ENCODE results near the gene PWP1.
A peak's percentile ranks its signal among the peaks of the same experiment; 100 is the strongest.

PWP1 gene

DNA sequence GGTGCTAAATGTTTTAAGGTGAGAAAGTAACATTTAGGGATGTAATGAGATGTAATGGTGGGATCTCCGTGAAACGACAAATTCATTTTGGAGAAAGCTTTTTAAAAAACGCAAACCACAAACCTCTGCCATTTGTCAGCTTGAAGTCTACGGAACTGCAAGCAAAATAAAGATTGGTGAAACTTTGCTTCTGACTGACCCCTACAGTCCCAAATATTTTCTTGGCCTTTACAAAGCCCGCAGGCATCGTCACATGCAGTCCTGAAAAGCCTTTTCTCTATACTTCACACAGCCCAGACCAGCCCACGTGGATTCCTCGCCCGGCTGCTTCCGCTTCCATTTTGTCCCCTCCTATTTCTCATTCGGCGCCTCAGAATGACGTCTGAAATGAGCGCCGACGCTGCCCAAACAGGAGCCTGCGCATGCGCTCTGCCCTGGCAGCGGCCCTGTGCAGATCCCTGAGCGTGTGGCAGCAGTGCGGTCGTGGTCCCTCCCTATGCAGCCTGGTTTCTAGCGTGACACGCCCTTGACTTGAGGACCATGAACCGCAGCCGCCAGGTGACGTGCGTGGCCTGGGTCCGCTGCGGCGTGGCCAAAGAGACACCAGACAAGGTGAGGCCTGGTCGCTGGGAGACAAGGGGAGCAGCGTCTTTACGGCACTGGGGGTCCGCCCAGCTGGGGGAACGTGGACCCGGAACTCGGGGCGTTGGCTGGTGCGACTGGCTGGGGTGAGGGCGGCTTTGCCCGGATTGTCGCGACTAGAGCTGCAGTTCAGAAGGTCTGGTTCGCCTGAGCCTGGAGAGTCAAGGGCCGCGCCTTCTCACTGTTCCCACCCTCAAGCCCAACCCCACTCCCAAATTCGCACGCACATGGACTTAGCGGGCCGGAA is at the start of gene PWP1:
Gene PWP1, plus strand, starts transcription at position 440 of the 889 bp plus-strand sequence. Its CDS starts 101 bp downstream, at position 541.
- DNase-seq: peak; percentile 91

DNA sequence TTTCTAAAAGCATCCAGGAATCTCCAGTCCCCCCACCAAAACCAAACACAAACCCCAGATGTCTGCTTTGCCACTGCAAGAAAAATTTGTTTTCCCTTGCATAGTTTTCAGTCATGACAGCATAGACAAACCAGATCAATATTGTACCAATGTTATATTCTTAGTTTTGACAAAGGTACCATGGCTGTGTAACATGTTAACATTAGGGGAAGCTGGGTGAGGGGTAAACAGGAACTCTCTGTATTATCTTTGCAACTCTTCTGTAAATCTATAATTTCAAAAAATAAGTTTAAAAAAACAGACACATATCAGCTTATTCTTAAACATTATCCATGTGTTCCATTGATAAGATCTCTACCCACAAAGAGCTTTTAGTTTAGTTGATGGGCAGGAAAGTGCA is 44.4 kb upstream of the PWP1 start:
- no peak for DNase-seq

DNA sequence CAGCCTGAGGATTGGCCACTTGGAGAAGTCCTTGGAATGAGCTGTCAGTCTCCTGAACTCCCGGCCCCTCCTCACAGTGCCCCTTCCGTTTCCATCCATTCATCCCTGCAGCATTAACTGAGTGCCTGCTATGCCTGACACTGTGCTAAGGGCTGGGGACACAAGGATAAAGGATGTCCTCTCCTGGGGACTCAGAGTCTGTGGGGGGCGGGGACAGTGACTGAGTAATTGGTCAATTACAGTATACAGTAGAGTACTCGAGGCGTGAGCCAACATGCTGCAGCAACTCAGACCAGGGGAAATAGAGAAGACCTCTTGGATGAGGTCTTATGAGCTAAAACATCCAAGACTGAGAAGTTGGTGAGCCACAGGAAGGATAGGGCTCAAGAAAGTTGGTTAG is 43.4 kb upstream of the PWP1 start:
- DNase-seq: no peak

DNA sequence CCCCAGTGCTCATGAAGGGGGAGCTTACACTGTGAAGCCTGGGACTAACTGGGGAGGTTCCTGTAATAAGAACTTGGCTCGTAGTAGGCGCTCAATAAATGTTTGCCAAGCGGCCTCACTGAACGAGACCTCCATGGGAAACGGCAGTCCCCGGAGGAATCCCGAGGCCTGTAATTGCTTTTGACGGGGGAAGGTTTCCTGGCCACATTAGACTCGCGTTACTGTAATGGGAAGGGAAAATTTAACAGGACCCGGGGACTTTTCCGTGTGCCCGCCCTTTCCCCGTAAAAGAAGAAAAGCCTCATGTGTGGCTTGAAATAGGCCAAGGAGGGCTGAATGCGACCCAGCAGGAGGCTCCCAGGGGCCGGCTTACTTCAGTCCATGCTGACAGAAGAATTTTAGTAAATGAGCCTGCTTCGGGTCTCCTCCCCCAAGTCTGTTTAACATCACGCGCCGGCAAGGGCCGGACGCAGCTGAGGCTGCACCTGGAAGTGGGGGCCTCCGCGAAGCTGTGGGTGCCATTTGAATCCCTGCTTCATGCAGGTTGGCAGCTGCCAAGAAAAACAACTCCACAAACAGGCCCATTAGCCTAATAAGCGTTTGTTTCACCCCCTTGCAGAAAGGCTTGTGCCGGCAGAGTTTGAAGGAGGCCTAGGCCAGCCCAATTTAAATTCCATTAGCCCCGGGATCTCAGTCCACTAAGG is 39.8 kb upstream of the PWP1 start:
- no peak for DNase-seq

DNA sequence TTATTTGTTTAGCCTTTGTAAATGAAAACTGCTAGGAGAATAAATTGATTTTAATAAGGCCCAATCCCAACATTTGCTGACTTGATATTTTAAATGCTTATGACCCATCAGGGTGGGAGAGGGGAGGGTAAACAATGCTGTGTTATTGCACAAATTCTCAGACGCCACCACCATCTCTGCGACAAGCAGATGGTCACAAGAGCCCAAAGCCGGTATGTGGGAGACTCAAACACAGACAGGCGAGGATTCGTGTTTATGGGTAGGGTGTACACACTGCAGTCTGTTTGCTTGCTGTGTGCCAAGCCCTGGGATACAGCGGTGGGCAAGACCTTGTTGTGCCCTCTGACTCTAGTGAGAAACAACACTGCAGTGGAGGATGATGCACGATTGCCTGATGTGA is 39.2 kb upstream of the PWP1 start:
- no peak for DNase-seq

DNA sequence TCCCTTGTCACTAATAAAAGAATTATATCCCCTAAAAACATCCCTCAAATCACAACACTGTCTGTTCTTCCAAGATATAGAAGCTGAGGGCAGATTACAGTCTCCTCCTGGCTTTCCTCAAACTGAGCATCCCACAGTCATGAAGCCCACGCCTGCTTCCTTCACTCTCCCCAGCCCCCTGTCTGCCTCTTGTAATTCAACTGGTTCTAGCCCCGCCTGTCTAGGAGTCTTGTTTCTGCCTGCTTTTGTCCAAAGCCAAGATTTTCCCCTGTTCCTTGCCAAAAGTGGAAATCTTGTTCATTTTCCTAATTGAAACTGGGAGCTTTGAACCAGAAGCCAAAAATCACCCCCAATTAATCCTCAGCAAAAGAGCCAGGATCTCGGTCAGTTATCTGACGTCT is 35.9 kb upstream of the PWP1 start:
- DNase-seq: no peak

DNA sequence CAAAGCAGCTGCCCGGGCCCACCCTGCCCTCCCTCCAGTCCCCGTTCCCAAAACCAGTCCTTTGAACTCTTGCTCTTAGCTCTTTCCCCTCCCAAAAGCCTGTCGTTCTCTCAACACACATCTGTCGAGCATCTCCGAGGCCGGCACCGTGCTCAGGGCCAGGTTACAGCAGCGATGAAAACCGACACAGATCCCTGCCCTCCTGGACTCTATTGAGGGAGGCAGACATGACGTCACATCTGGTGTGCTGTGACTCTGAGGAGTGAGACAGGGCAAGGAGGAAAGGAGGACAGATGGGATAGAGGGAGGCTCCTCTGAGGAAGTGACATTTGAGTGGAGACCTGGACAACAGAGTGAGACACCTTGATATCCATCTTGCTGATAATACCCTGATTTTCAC is 34.6 kb upstream of the PWP1 start:
- DNase-seq: no peak

DNA sequence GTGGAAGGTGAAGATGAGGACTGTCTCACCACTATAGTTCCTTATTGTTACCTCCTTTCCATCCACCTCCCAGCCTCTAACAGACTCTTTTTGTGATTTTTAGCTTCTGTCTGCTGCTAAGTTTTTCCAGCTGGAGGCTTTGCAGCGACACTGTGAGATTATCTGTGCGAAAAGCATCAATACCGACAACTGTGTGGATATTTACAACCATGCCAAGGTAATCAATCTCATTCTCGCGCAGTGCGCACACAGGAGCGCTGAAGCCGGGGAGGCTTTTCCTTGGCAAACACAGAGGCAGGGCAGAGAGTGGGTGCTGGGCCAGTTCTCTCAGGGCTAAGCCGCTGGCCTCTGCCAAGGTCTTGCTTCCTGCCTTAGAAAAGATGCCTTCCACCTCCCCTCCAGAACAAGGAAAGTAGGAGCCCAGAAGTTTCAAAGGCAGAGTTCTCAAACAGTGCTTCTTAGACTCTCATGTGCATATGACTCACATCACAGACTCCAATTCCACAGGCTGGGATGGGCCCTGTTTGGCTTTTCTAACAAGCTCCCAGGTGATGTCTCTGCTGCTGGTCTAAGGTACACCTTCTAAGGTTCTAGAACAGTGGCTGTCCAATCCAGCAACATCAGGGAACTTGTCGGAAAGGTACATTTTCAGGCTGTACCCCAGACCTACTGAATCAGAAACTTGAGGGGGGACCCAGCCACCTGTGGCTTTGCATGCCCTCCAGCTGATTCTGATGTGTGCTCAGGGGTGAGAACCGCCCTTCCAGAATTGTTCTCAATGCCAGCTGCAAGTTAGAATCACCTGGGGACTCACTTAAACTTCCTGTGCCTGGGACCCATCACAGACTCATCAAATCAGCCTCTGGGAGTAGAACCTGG is 33.8 kb upstream of the PWP1 start:
- DNase-seq: no peak

DNA sequence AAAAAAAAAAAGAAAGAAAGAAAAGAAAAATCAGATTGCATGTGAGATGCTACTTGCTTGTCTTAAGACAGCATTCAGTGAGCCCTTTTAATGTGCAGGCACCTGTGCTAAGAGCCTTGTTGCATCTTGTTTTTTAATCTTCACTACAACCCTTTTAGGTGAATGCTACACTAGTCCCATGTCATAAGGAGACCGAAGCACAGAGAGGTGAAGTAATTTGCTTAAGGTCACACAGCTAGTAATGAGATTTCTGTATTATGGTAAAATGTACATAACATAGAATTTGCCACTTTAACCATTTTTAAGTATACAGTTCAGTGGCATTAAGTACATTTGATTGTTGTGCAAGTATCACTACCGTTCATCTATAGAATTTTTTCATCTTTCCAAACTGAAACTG is 32.1 kb upstream of the PWP1 start:
- no peak for DNase-seq

DNA sequence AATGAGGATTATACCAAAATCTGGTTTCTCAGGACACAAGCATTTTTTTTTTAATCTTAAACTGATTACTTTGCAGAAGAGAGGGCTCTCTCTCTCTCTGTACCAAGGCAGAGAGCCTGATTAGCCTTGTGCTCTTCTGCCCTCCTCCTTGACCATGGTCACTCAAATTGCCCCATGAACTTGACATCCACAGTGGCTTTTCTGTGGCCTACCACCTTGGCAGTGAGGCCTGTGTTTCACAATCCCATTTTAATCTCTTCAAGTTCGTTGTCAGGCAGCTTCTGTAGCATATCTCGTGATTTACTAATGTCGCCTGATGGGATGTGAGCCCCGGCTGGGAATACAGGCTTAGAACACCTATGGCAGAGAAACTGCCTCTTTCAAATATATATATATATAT is 30.7 kb upstream of the PWP1 start:
- DNase-seq: no peak

DNA sequence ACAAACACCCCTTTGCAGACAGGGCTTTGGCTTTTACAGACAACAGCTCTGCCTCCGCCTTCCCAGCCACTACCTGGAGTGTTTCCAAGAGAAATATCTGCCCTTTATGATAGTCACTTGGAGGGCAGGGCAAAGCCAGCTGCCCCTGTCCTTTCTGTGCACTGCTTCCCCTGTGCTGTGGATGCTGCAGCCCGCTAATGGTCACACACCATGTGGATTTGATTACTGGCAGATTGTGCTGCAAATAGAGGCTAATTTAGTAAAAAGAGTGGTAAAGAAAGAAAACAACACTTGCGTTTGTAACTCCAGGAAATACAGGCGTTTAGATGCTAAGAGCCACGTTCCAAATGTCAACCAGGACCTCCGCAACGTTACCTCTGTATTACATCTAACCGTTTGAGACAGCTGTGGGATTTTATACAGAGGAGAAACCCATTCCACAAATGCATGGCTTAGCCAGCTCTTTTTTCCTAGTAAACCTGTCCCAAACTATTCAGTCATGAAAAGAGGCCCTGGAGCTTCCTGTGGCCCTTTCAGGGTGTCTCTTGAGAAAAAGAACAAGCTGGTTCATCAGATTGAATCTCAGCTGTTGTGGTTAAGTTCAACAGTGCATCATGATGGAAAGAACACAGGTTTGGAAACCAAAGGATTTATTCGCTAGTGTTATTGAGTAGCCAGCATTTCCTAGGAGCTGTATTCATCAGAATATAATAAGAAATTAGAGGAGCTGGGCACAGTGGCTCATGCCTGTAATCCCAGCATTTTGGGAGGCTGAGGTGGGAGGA is 30.1 kb upstream of the PWP1 start:
- DNase-seq: no peak

DNA sequence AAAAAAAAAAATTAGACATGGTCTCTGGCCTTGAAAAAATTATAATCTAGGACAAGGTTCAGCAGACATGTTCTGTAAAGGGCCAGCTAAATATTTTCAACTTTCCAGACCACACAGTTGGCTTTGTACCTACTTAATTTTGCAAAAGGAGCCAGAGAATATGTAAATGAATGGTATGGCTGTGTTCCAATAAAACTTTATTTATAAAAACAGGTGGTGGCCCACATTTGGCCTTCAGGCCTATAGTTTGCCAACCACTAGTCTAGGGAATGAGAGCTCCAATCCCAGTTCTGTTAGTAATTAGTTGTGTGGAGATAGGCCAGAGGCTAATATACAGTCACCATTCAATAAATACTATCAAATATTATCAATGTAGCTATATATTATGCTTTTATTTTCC is 29.3 kb upstream of the PWP1 start:
- no peak for DNase-seq

DNA sequence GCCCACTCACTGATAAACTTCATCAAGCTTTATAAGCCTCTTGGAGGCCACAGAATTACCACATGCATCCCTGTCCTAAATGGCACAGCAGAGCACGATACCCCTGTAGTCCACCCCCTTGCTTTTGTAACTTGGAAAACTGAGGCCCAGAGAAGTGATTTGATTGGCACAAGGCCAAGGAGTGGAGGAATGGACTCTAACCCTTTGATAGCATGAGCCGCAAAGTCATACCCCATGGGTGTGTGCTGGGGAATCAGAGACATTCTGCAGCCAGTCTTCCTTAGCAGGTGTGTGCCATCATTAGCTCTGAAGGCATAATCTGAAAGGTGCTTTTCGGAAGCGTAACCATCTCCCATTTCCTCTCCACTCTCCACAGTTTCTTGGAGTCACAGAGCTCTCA is 28.5 kb upstream of the PWP1 start:
- no peak for DNase-seq

DNA sequence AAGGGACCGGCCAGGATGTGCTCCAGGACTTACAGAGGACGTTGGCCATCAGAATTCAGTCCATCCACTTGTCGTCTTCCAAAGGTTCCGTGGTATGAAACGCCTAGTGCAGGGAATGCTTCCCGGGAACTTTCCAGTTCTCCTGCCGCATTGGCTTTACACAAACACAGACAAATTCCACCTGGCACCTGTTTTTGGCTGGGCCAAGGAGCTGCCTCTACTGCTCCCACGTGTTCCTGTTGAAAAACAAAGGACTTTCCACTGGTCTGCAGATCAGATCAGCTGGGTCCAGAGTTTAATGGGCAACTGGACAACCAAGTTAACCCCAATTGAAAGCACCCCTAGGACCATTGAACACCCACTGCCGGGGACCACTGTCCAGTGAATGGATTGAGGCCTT is 28.0 kb upstream of the PWP1 start:
- DNase-seq: no peak

DNA sequence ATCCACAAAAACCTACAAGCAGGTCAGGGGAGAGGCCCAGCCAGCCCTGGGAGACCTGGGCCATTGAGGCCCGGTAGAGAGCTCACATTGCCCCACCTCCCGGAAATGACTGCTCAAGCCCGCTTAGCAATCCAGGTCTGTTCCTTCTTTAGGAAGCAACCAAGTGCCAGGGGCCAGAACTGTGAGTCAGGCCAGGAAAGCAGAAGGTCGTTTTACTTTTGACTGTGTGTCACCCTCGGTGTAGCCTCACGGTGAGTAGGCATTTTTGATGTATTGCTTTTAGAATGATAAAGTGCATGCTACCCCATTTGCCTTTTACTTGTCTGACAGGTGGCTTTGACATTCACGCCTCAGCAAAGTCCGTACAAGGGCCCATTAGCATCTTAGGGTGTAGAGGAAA is 25.4 kb upstream of the PWP1 start:
- no peak for DNase-seq

DNA sequence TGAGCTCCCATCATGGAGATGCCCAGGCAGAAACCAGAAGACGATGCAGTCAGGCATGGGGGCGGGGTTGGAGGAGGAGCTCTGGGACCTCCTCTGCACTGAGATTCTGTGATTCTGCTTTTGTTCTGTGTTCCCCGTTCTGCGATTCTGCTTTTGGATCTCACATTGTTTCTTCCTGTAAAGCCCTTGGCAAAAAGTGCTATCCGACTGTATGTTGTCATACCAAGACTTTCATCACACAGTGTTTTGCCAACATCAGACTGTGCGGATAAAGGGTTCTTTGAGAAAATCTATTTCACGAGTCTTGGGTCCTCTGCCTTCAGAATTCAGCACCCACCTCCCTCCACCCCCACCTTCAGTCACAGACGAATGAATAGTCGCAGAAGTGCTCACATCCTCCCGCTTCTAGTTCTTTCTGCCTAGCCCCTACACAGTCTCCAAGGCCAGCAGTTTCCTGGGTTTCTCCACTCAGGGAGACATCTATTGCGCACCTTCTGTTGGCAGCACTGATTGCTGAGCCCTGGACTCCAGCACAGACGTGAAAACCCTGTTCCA is 24.7 kb upstream of the PWP1 start:
- DNase-seq: no peak

DNA sequence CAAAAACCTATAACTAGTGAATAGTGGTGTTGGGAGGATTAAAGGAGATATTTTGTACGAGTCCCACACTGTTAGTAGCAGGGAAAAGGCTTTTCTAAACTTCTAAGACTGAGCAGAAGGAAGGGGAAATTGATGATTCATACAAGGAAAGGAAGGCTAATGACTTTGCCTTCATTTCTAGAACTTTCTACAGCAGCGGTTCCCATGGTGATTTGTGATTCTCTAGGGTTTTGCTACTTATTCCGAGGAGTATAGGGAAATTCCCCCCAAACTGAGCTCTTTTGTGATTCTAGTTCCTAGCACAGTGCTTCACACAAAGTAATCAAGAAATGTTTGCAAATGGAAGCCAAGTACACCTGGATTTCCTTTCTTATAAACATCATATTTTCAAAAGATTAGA is 23.8 kb upstream of the PWP1 start:
- no peak for DNase-seq

DNA sequence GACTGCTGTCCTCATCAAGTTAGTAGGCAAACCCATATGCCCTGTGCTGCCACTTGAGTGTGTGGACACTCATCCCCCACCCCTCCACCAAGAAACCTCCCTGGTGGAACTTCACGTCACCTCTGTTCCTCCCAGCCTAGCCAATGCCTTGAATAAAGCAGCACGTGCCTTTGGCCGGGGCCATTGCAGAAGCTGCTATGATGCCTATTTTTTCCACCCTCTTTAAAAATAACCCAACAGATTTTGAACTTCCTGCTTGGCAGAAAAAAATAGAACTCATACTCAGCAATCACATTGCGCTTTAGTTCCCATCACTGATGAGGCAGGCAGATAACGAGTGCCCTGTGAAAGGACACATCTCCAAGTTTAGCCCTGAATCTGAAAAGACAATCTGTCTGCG is 23.1 kb upstream of the PWP1 start:
- no peak for DNase-seq

DNA sequence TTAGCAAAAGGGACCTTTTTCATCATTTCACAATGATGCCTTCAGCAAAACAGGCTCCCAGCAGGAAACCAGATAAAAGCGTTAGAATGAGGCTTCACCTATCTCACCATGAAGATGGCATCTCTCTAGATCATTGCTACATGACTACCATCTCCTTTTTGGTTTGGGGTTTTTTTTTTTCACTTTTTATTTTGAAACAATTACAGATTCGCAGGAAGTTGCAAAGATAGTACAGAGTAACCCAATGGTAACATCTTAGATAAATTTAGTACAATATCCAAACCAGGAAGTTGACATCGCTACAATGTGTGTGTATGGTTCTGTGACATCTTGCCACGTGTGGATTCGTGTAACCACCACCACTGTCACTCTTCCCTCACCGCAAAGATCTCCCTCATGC is 22.3 kb upstream of the PWP1 start:
- DNase-seq: no peak

DNA sequence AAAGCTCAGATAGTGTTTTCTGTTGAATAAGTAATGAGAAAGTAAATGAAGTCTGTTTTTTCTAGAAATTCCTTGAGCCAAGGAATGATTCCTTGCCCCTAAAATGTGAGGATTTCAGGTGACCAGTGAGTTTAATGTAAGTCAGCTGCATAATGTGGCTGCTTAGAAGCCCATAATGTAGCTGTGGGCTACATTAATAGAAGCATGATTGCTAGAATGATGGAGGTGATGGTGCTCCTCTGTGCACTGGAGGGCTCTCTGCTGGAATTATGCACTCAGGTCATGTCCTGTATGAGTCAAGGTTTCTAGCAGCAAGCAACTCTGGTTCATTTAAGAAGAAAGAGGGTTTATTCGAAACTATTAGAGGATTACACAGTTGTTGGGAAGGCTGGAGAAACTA is 19.6 kb upstream of the PWP1 start:
- DNase-seq: no peak

DNA sequence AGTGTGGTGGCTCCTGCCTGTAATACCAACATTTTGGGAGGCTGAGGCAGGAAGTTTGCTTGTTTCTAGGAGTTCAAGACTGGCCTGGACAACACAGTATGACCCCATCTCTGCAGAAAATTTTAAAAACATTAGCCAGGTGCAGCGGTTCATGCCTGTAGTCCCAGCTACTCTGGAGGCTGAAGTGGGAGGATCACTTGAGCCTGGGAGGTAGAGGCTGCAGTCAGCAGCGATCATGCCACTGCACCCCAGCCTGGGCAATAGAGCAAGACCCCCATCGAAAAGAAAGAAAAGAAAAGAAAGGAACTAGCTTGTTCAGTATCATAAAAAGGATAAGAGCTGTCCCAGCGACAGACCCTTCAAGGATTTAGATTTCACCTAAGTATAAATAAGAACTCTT is 18.1 kb upstream of the PWP1 start:
- no peak for DNase-seq

DNA sequence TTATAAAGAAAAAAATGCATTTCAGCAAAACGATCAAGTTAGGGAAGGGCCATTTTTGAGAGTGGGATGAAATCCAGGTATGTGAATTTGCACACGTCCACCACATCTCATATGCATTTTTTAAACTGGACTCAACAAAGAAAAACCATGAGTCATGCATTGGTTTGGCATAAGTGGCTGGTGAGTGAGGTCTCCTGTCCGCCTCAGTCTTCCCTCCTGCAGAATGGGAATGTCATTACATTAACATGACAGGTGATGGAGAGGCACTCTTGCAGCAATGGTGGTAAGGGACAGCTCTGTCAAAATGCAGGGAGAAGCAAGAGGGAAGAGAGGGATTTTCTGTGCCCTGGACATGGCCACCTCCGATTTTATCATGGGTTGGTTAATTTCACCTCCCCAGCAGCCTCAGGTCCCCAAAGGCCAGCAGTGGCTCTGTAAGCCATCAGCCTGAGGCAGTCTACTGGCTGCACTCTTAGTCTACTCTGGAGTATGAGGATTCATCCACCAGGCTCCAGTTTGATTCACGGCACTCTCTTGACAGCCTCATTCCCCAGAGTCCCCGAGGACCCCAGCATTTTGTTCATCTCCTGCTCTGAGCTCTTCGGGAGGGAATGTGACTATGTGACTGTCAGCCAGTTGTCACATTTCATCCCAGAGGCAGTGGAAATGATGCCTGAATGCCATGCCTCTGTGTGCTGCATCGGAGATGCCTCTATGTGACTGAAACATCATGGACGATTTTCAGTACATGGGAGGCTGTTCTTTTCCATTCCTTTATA is 17.1 kb upstream of the PWP1 start:
- no peak for DNase-seq
